Bronchial epithelial cell (primary cell): ENCODE results near the gene MTCH1. TPM values are rescaled to one million over a fixed set of nuclear protein-coding genes. Genes with fewer than 3 reads are reported as not detected.

ENCODE experiments used
- DNase-seq: peaks from one replicate; pipeline ENCODE4 v3.0.0-alpha.2; 2010; ENCODE audit warnings: low read depth
- FAIRE-seq: peaks from 2 replicates; lab custom pipeline; 2011; peaks lifted over from hg19 to GRCh38; lab: Jason Lieb, UNC
- H3K27me3 ChIP-seq: 2 replicates; pipeline ENCODE4 v1.5.1; 2011; ENCODE audit warnings: low read length; ENCODE audit not compliant: control insufficient read depth, insufficient read depth
- H3K36me3 ChIP-seq: 2 replicates; pipeline ENCODE4 v1.5.1; 2011; ENCODE audit warnings: low read length; ENCODE audit not compliant: control insufficient read depth, insufficient read depth
- H3K4me3 ChIP-seq: 2 replicates; pipeline ENCODE4 v1.5.1; 2011; ENCODE audit warnings: mild to moderate bottlenecking, low read depth, low read length, control low read depth
- CTCF ChIP-seq: IDR thresholded peaks from 2 replicates; pipeline ENCODE4 v1.5.1; 2011; ENCODE audit warnings: mild to moderate bottlenecking, moderate library complexity, low read length, control low read depth, inconsistent platforms; ENCODE audit not compliant: insufficient read depth, severe bottlenecking
- total RNA-seq: library from RNA; depleted of rRNA; stranded (reverse); fragments of >200 nt; gene quantifications from 2 replicates; pipeline ENCODE4 v1.2.1, GENCODE V29; 2014

Gene MTCH1
- total RNA-seq, 1 donor from 2014 or later = 156 TPM

- H3K27me3 ChIP-seq = no peaks in the 10 kb centered on the region
- H3K36me3 ChIP-seq = peaks cover 7% of the 10 kb centered on the region
- H3K4me3 ChIP-seq = no peak overlapping the region
- no peak for FAIRE-seq
- TF ChIP-seq CTCF = no peak
- DNase-seq = peak; percentile 43
Measured at GRCh38 chr6:36962874-36963273, 23.1 kb downstream of the MTCH1 start.

- DNase-seq = no peak
- no peak for FAIRE-seq
- H3K27me3 ChIP-seq = no peaks in the 10 kb centered on the region
Measured at GRCh38 chr6:36961441-36962435, 24.3 kb downstream of the MTCH1 start.

GRCh38 chr6:36959555-36960250 lies 26.3 kb downstream of the MTCH1 start:
- no peak for TF ChIP-seq CTCF
- Histone ChIP-seq H3K27me3 (no peaks in the 10 kb centered on the region), H3K36me3 (no peaks in the 10 kb centered on the region), H3K4me3 (no peak overlapping the region)
- FAIRE-seq (no peak), DNase-seq (no peak)

More at GRCh38 chr6:36961441-36962435, 24.3 kb downstream of the MTCH1 start:
- H3K4me3 ChIP-seq = no peak overlapping the region
- no peak for TF ChIP-seq CTCF
- no peaks in the 10 kb centered on the region for H3K36me3 ChIP-seq

GRCh38 chr6:36958775-36959554 lies 27.0 kb downstream of the MTCH1 start:
- FAIRE-seq = no peak

More at GRCh38 chr6:36958775-36959554, 27.0 kb downstream of the MTCH1 start:
- Histone ChIP-seq H3K4me3 (no peak overlapping the region), H3K36me3 (no peaks in the 10 kb centered on the region), H3K27me3 (no peaks in the 10 kb centered on the region)
- no peak for DNase-seq
- TF ChIP-seq CTCF = no peak
